Thyroid gland (tissue), 4 donors: ENCODE measurements around the gene SPRR5.

Experiments used
- CTCF ChIP-seq, 6 experiments: fragments of 200-600 bp in 3 of 6; fragments of 450-650 bp in 3 of 6; sonication (generic) in 3 of 6; IDR thresholded peaks; one replicate each; pipeline ENCODE4 v1.5.1; 2016 to 2019; ENCODE audit warnings: antibody characterized with exemption in 6 of 6, mild to moderate bottlenecking in 2 of 6, inconsistent platforms in 1 of 6, moderate library complexity in 1 of 6
- POLR2A ChIP-seq, 2 donors: fragments of 450-650 bp; IDR thresholded peaks; one replicate each; pipeline ENCODE4 v1.6.1; 2017; ENCODE audit warnings: antibody characterized with exemption in 2 of 2, mild to moderate bottlenecking in 2 of 2, moderate library complexity in 1 of 2

DNA sequence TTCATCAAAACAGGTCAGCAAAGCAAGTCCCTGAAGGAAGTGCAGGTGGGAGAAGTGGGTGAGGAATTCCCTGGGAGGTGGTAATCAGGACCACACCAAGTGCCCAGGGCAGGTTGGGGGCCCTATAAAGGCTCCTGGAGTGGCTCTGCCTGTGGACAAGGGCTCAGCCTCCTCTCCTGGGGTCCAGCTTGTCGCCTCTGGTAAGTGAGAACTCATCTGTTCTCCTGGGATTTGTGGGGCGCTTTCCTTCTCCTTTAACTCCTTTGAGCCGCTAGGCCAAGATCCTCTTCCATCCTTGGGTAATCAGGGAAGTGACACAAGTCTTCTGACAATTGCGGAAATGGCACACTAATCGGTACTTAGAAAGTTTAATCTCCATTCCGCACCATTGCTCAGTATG is 23.5 kb downstream of the SPRR5 start, which contains the start of gene SPRR4:
- TF ChIP-seq POLR2A (IDR thresholded peaks at IDR 0.05) (no peak), CTCF (IDR thresholded peaks at IDR 0.05) (no peak)
